NCI-H345 treated with DMSO at 0.1 percent for 48 hours (cell line): ENCODE data around the gene ZNF728.
"Not testable (repeated sequence)": the region's sequence is repeated elsewhere in the genome, so short reads cannot be mapped to it uniquely, and the experiment has no call there.

Experiments used
- DNase-seq: peaks from one replicate; lab custom pipeline; 2025; ENCODE audit not compliant: unreplicated experiment; lab: John Stamatoyannopoulos, UW

ZNF728 gene

DNA sequence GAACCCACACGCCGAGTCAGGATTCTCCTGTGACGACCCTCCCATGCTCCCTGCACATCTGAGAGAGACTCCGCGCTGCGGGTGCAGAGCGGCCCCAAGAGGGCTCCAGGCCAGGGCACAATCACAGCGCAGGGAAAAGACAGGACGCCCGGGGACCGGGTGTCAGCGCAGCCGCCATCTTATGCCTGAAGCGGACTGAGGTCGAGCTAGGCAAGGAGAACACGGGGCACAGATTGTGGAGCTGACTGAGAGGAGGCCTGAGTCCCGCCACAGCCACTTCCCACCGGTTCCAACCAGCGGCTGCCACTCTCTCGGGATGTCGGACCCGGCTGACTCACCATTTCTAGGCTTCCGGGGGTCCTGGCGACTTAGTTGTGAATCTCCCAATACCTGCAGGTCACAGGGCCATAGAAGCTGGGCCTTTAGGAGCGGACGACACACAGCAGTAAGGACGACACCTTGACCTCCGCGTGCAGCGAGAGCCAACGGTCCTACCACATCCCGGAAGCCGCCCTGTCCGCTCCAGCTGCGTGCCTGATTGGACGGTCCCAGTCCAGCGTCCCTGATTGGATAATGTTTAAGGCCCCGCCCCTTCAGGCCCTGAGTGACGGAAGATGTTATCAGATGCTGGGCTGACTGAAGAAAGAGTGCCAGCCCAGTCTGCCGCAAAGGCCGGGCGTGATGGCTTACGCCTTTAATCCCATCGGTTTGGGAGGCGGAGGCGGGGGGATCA is at the start of gene ZNF728:
Gene ZNF728, minus strand, starts transcription at position 487 of the 733 bp plus-strand sequence. Its CDS starts 146 bp downstream, at position 341.
- no peak for DNase-seq

DNA sequence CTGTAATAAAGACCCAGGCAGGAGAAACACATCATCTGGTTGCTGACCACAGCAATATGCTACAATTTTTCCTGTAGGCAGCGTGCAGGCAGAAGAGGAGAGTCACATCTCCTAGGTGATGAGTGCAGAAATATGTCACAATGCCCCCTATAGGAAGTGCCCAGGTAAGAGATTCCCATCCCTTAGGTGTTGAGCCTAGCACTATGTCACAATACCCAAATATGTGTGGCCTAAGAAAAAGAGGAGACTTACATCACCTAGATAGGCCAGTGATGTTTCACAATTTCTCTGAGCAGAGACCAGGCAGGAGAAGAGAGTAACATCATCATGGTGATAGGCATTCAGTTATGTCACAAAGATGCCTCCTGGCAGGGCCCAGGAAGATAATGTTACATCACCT is 49.4 kb upstream of the ZNF728 start:
- DNase-seq, result no peak

DNA sequence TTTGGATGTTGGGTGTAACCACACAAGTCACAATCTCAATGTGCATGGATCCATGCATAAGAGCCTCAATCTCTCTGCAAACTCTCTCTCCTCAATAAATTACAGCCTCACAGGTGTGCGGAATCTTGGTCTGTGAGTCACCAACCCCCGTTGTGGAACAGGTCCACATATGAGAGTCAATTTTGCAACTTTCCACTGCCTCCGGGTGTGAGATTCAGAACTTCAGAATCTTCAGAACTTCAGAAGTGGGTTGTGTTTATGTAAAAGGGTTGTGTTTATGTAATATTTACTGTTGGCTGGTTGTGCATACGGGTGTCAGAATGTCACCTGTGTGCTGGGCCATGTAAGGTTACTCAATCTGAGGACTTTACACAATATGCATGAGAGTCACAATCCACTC is 46.3 kb upstream of the ZNF728 start:
- DNase-seq, result no peak

DNA sequence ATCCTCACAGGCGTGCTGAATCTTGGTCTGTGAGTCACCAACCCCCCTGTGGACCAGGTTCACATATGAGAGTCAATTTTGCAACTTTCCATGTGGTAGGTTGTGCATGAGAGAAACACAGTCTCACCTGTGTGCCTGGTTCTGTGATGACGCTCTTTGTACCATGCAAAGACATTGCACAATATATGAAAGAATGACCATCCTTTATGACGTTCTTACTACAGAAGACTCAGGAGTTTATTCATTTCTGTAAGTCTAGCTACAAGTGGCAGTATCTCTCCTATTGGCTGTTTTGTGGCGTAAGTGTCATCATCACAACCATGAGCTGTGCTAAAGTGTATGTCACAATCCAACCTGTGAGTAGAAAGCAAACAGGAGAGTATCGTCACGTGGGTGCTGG is 43.8 kb upstream of the ZNF728 start:
- DNase-seq, result no peak

DNA sequence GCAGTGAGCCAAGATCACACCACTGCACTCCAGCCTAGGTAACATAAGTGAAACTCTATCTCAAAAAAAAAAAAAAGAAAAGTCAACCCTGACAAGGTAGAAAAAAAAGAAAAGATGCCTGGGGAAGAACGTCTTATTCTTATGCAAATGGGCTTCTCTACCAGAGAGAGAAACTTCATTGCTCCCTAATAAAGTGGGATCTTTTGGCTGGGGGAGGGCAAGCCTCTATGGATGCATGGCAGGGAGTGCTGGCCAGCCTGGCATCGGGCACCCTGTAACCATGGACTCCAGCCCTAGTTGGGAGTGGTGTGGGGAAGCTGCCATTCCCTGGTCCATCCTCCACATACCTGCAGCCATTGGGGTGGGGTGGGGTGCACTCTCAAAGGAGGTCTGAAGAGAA is 30.7 kb upstream of the ZNF728 start:
- DNase-seq, result no peak

DNA sequence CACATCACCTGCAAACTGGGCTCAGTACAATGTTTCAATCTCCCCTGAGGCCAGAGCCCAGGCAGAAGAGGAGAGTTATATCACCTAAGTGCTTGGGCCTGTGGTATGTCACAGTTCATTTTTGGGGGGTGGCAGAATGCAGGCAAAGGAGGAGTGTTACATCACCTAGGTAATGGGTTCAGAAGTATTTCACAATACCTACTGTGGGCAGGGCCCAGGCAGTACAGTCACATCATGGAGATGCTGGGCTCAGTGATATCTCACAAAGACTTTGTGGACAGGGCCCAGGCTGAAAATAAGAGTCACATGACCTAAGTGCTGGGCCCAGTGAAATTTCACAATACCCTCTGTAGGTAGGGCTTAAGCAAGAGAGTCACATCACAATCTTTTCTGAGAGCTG is 12.7 kb upstream of the ZNF728 start:
- DNase-seq, result no peak

DNA sequence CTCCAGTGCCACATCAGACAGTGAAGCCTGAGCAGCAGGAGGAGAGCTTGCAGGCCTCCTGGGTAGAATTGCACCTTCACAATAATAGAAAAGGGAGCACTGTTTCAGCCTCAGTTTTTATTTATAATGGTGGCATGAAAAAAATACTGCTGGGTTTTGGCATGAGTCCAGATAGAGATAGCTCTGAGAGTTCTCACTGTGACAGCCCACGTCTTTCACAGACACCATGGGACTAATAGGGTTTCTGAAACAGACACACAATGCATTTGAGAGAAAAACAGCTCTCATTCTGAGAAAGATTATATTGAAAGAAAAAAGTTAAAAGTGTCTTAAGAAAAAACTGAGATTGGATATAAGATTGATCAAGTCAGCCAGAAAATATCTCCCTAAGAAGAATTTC is 8.0 kb downstream of the ZNF728 start:
- DNase-seq, result not testable (repeated sequence)

DNA sequence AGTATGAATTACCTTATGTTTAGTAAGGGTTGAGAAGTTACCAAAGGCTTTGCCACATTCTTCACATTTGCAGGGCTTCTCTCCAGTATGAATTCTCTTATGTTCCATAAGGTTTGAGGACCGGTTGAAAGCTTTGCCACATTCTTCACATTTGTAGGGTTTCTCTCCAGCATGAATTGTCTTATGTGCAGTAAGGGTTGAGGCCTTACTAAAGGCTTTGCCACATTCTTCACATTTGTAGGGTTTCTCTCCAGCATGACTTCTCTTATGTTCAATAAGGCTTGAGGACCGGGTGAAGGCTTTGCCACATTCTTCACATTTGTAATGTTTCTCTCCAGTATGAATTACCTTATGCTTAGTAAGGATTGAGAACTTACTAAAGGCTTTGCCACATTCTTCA is 26.7 kb downstream of the ZNF728 start:
- DNase-seq, result no peak

DNA sequence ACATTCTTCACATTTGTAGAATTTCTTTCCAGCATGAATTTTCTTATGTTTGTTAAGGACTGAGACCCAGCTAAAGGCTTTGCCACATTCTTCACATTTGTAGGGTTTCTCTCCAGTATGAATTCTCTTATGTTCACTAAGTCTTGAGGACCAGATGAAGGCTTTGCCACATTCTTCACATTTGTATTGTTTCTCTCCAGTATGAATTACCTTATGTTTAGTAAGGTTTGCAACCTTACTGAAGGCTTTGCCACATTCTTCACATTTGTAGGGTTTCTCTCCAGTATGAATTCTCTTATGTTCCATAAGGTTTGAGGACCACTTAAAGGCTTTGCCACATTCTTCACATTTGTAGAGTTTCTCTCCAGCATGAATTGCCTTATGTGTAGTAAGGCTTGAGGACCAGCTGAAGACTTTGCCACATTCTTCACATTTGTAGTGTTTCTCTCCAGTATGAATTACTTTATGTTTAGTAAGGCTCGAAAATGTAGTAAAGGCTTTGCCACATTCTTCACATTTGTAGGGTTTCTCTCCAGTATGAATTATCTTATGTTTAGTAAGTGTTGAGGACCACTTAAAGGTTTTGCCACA is 27.3 kb downstream of the ZNF728 start:
- DNase-seq, result not testable (repeated sequence)

DNA sequence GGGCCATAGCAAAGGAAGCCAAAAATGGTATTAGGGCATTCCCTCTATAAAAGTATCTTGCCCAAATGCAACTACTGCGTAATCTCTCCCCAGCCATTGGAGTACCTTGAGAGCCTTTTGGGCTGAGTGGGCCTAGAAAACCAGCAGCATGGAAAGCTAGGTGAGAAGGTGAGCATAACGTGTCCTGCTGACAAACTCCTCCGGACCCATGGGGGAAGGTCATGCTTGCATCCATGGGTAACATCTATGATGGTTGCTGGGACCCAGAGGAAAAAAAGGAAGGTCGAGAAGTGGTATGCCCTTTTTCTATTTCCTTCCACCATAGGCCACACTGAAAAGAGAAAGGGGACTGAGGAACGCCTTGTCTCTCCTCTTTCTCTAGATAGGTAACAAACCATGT is 57.4 kb downstream of the ZNF728 start:
- no peak for DNase-seq

DNA sequence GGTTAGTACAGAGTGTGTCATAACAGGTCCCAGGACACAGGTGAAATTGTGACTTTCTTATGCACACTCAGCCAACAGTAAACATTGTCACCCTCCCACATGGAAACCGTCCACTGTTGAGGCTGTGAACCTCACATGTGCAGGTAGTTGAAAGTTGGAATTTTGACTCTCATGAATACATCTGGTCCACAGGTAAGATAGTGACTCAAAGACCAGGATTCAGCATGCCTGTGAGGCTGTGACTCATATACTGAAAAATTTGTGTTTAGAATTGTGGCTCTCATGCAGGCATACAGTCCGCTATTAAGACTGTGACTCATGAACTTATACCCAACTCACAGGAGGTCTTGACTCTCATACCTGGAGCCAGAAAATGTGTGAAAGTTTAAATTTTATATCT is 67.8 kb downstream of the ZNF728 start:
- DNase-seq, result no peak

DNA sequence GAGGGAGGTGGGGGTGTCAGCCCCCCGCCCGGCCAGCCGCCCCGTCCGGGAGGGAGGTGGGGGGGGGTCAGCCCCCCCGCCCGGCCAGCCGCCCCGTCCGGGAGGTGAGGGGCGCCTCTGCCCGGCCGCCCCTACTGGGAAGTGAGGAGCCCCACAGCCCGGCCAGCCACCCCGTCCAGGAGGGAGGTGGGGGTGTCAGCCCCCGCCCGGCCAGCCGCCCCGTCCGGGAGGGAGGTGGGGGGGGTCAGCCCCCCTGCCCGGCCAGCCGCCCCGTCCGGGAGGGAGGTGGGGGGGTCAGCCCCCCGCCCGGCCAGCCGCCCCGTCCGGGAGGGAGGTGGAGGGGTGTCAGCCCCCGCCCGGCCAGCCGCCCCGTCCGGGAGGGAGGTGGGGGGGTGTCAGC is 75.4 kb downstream of the ZNF728 start:
- not testable (repeated sequence) for DNase-seq

DNA sequence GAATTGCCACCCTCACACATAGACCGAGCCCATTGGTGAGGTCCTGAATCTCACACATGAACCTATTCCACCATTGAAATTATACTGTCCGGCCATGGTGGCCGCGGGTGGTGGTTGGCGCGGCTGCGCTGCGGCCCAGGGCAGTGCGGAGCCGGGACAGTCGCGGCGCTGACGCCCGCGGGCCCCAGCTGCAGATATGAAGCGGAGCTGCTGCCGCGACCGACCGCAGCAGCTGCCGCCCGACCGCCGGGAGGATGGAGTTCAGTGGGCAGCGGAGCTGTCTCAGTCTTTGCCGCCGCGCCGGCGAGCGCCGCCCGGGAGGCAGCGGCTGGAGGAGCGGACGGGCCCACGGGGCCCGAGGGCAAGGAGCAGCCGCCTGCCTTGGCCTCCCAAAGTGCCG is 77.8 kb downstream of the ZNF728 start:
- DNase-seq, result not testable (repeated sequence)
